Measurements from ENCODE around the gene ZNF521. TPM values are rescaled to one million over a fixed set of nuclear protein-coding genes. Genes with fewer than 3 reads are reported as not detected.

Gene ZNF521
- total RNA-seq, 1 experiment from 2014 or later: not detected

DNA sequence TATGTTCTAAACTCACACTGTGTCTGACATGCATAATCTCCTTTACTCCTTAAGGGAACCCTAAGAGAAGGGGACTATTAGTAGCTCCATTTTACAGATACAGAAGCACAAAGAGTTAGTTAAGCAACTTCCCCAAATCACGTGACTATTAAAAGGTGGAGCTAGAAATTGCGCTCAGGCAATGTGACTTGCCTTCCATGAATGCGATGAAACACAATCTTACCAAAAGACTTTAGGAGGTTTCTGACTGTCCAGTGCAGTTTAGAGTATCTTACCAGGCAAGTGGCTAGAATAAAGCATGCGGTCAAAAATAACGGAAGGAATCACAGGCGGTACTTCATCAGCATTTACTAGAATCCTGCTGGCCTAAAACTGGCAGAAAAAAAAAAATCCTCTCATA, 70.4 kb downstream of the ZNF521 start:
- BruUV-seq (replicated peaks): no TSS peak
- H3K36me3 ChIP-seq (ENCODE audit: insufficient read depth, low read length, poor library complexity, severe bottlenecking): no peaks in the 10 kb centered on the region
- CTCF ChIA-PET: no interaction called here
- H3K9me3 ChIP-seq (ENCODE audit: low read depth, low read length, poor library complexity, severe bottlenecking): no peaks in the 10 kb centered on the region
- no peak for TF ChIP-seq EZH2 (IDR thresholded peaks at IDR 0.05; ENCODE audit: borderline replicate concordance, low read depth, low read length, poor library complexity, severe bottlenecking)
- TF ChIP-seq, protein P1, sequence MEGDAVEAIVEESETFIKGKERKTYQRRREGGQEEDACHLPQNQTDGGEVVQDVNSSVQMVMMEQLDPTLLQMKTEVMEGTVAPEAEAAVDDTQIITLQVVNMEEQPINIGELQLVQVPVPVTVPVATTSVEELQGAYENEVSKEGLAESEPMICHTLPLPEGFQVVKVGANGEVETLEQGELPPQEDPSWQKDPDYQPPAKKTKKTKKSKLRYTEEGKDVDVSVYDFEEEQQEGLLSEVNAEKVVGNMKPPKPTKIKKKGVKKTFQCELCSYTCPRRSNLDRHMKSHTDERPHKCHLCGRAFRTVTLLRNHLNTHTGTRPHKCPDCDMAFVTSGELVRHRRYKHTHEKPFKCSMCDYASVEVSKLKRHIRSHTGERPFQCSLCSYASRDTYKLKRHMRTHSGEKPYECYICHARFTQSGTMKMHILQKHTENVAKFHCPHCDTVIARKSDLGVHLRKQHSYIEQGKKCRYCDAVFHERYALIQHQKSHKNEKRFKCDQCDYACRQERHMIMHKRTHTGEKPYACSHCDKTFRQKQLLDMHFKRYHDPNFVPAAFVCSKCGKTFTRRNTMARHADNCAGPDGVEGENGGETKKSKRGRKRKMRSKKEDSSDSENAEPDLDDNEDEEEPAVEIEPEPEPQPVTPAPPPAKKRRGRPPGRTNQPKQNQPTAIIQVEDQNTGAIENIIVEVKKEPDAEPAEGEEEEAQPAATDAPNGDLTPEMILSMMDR (conservative IDR thresholded peaks at IDR 0.05; ENCODE audit: low read depth, low read length): no peak
- intact Hi-C loops (cut with micrococcal nuclease; ENCODE audit: unreplicated experiment): no loop called here
- H3K27me3 ChIP-seq (replicated peaks; ENCODE audit: insufficient read depth, low read depth, low read length, poor library complexity): no peaks in the 10 kb centered on the region
- no peak for DNase-seq (ENCODE audit: low spot score)
- no peak overlapping the region for H3K4me3 ChIP-seq (ENCODE audit: low read depth, low read length, poor library complexity, severe bottlenecking)
- H3K4me1 ChIP-seq (ENCODE audit: insufficient read depth, low read length, poor library complexity, severe bottlenecking): no peaks in the 10 kb centered on the region
- H3K27ac ChIP-seq (ENCODE audit: low read depth, low read length, poor library complexity, severe bottlenecking): no peak overlapping the region
- POLR2A ChIA-PET (ENCODE audit: low non-redundant PET): no interaction called here

DNA sequence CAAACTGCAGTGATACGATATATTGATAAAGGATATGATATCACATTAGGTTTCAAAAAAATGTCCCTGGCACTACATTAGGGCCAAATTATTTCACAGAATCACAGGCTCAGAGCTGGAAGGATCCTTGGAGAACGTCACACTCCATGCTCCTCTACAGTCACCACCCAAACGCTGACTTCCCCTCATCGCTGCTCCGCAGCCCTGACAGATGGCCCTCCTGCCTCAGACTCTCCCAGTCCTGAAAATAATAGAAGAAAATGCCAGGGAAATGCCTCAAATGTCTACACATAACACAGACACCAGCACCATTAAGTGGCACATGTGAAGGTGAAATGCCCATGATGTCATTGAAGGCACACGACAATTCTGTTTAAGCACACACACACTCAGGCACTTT, 72.0 kb downstream of the ZNF521 start:
- TF ChIP-seq, protein P1 (conservative IDR thresholded peaks at IDR 0.05; ENCODE audit: low read depth, low read length): no peak
- TF ChIP-seq EZH2 (IDR thresholded peaks at IDR 0.05; ENCODE audit: borderline replicate concordance, low read depth, low read length, poor library complexity, severe bottlenecking): no peak
- BruUV-seq (replicated peaks): no TSS peak
- H3K4me3 ChIP-seq (ENCODE audit: low read depth, low read length, poor library complexity, severe bottlenecking): no peak overlapping the region
- no peaks in the 10 kb centered on the region for H3K9me3 ChIP-seq (ENCODE audit: low read depth, low read length, poor library complexity, severe bottlenecking)
- intact Hi-C loops (cut with micrococcal nuclease; ENCODE audit: unreplicated experiment): loop anchor here (2.0 kb wide), 1 partner anchor 29 kb away; no protein-coding TSS in a partner anchor
- ChIA-PET CTCF (no interaction called here), POLR2A (ENCODE audit: low non-redundant PET) (no interaction called here)
- H3K27ac ChIP-seq (ENCODE audit: low read depth, low read length, poor library complexity, severe bottlenecking): no peak overlapping the region
- no peaks in the 10 kb centered on the region for H3K27me3 ChIP-seq (replicated peaks; ENCODE audit: insufficient read depth, low read depth, low read length, poor library complexity)
- no peak for DNase-seq (ENCODE audit: low spot score)
- no peaks in the 10 kb centered on the region for H3K4me1 ChIP-seq (ENCODE audit: insufficient read depth, low read length, poor library complexity, severe bottlenecking)
- no peaks in the 10 kb centered on the region for H3K36me3 ChIP-seq (ENCODE audit: insufficient read depth, low read length, poor library complexity, severe bottlenecking)

DNA sequence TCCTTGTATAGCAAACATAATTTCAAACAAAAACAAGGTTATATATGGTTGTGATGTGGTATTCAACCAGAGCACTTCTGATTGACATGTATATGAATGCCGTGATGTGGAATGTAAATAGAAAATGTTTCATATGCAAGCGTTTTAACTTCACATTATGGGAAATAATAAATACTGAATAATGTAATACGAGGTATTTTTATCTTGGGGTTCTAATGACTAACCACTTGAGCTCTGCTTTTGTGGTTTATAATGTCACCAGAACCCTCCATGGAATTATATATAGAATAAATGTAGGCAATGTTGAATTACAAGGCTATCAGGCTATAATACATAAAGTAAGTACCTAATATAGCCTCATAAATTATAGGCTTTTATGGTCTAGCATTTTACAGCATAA, 72.4 kb downstream of the ZNF521 start:
- BruUV-seq (replicated peaks): no TSS peak
- H3K4me1 ChIP-seq (ENCODE audit: insufficient read depth, low read length, poor library complexity, severe bottlenecking): no peaks in the 10 kb centered on the region
- no peak overlapping the region for H3K4me3 ChIP-seq (ENCODE audit: low read depth, low read length, poor library complexity, severe bottlenecking)
- ChIA-PET CTCF (no interaction called here), POLR2A (ENCODE audit: low non-redundant PET) (no interaction called here)
- no peaks in the 10 kb centered on the region for H3K9me3 ChIP-seq (ENCODE audit: low read depth, low read length, poor library complexity, severe bottlenecking)
- TF ChIP-seq, protein P1 (conservative IDR thresholded peaks at IDR 0.05; ENCODE audit: low read depth, low read length): no peak
- no peak for TF ChIP-seq EZH2 (IDR thresholded peaks at IDR 0.05; ENCODE audit: borderline replicate concordance, low read depth, low read length, poor library complexity, severe bottlenecking)
- intact Hi-C loops (cut with micrococcal nuclease; ENCODE audit: unreplicated experiment): loop anchor here (2.0 kb wide), 1 partner anchor 29 kb away; no protein-coding TSS in a partner anchor
- no peak for DNase-seq (ENCODE audit: low spot score)
- no peaks in the 10 kb centered on the region for H3K36me3 ChIP-seq (ENCODE audit: insufficient read depth, low read length, poor library complexity, severe bottlenecking)
- H3K27ac ChIP-seq (ENCODE audit: low read depth, low read length, poor library complexity, severe bottlenecking): no peak overlapping the region
- H3K27me3 ChIP-seq (replicated peaks; ENCODE audit: insufficient read depth, low read depth, low read length, poor library complexity): no peaks in the 10 kb centered on the region
